Measurements from ENCODE around the gene TNFAIP1. TPM values are rescaled to one million over a fixed set of nuclear protein-coding genes. Genes with fewer than 3 reads are reported as not detected.

TNFAIP1 gene
- polyA plus RNA-seq, 1 experiment, result 51.2 TPM

DNA sequence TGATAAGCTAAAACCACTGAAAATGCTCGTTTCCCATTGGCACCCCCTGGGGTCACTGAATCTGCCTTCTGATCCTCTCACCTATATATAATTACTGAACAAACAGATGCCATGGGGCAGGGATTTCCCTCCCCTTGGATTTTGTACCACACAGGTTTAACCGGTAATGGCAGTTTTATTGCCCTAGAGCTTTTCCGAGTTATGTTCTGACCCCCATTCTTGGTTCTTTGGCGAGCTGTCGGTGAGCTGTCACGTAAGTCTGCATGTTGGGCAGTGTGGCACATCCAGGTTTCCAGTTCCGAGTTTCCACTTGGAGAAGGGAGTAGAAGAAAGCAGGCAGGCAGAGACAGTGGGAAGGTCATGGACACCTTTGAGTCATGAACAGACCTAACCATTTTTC, 9.4 kb upstream of the TNFAIP1 start:
- Histone ChIP-seq H3K9me3 (ENCODE audit: control insufficient read depth, insufficient read depth, low read length) (no peaks in the 10 kb centered on the region), H3K27ac (ENCODE audit: low read depth, low read length) (no peak overlapping the region), H3K27me3 (ENCODE audit: control insufficient read depth, insufficient read depth, low read length) (no peaks in the 10 kb centered on the region), H3K4me3 (ENCODE audit: low read depth, low read length) (no peak overlapping the region)
- ChIA-PET POLR2A (no interaction called here), CTCF (interaction anchor here (0.9 to 1.0 kb wide), 2 partner anchors 157 to 433 kb away, joined by 3 to 6 read pairs; no protein-coding TSS in a partner anchor)
- TF ChIP-seq, protein P1, sequence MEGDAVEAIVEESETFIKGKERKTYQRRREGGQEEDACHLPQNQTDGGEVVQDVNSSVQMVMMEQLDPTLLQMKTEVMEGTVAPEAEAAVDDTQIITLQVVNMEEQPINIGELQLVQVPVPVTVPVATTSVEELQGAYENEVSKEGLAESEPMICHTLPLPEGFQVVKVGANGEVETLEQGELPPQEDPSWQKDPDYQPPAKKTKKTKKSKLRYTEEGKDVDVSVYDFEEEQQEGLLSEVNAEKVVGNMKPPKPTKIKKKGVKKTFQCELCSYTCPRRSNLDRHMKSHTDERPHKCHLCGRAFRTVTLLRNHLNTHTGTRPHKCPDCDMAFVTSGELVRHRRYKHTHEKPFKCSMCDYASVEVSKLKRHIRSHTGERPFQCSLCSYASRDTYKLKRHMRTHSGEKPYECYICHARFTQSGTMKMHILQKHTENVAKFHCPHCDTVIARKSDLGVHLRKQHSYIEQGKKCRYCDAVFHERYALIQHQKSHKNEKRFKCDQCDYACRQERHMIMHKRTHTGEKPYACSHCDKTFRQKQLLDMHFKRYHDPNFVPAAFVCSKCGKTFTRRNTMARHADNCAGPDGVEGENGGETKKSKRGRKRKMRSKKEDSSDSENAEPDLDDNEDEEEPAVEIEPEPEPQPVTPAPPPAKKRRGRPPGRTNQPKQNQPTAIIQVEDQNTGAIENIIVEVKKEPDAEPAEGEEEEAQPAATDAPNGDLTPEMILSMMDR (IDR thresholded peaks at IDR 0.05; ENCODE audit: low read depth, low read length), result no peak
- DNase-seq (ENCODE audit: low read depth, low spot score), result no peak

DNA sequence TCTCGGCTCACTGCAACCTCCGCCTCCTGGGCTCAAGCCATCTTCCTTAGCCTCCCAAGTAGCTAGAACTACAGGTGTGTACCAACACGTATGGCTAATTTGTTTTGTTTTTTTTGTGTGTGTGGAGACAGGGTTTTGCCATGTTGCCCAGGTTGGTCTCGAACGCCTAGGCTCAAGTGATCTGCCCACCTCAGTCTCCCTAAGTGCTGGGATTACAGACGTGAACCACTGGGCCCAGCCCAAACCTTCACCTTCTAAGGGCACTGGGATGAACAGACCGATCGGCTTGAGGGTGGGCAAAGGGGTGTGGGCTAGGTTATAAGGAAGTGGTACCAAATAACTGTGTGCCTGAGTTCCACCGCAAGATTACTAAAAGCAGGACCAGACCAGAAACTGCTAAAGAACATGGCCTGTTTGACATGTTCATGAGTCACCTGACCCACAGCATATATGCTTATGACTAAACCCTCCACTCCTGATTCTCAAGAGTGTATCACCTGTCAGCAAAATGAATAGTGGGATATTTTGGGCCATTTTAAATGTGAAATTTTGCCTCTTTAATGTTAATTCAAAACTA, 8.4 kb upstream of the TNFAIP1 start:
- POLR2A ChIA-PET, result no interaction called here

DNA sequence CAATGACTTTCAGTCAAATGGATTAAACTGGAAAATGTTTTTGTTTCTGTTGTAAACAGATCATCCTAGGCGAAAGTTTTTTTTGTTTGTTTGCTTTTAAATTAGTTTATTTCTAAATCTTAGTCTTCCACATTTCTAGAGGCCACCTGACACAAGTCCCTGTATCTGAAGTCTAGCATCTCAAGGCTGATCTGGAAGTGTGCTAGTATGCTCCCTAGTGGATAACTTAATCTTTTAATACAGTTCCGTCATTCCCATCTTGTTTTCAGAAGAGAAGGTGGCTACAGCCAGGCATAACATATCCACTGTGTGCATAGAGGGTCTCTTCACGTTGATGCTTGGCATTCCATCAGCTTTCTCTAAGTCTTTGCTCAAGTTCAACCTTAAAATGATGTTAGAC, 7.9 kb upstream of the TNFAIP1 start:
- TF ChIP-seq, protein P1 (IDR thresholded peaks at IDR 0.05; ENCODE audit: low read depth, low read length), result peak; percentile 30; the same call in 1 of the 2 replicates
- no peaks in the 10 kb centered on the region for H3K27me3 ChIP-seq (ENCODE audit: control insufficient read depth, insufficient read depth, low read length)
- CTCF ChIA-PET, result interaction anchor here (0.7 to 1.2 kb wide), 2 partner anchors 96 to 434 kb away, joined by 4 to 5 read pairs; partner anchors contain the start of gene LYRM9
- no peak overlapping the region for H3K4me3 ChIP-seq (ENCODE audit: low read depth, low read length)
- no peaks in the 10 kb centered on the region for H3K9me3 ChIP-seq (ENCODE audit: control insufficient read depth, insufficient read depth, low read length)
- DNase-seq (ENCODE audit: low read depth, low spot score), result no peak
- POLR2A ChIA-PET, result no interaction called here
- no peak overlapping the region for H3K27ac ChIP-seq (ENCODE audit: low read depth, low read length)

More for the DNA sequence above, 8.4 kb upstream of the TNFAIP1 start:
- DNase-seq (ENCODE audit: low read depth, low spot score), result no peak
- Histone ChIP-seq H3K4me3 (ENCODE audit: low read depth, low read length) (no peak overlapping the region), H3K27ac (ENCODE audit: low read depth, low read length) (no peak overlapping the region), H3K27me3 (ENCODE audit: control insufficient read depth, insufficient read depth, low read length) (no peaks in the 10 kb centered on the region), H3K9me3 (ENCODE audit: control insufficient read depth, insufficient read depth, low read length) (no peaks in the 10 kb centered on the region)
- CTCF ChIA-PET, result no interaction called here
- TF ChIP-seq, protein P1 (IDR thresholded peaks at IDR 0.05; ENCODE audit: low read depth, low read length), result no peak

DNA sequence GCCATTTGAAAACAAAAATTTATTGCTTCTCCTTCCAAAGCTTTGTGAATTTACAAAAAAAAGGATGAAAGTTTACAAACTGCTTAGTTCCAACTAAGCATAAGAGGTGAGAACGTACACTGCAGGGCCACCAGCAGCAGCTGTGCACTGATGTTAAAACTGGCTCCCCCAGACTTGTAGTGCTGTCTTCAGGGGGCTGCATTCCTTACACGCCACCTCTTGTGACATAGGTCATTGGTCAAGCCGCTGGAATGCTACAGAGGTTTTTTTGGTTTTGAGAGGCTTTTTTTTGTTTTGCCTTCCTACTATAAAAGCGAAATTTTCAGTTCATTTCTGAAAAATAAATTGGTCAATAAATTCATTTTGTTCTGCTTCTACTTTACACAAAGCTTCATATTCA, 7.2 kb upstream of the TNFAIP1 start:
- no peaks in the 10 kb centered on the region for H3K9me3 ChIP-seq (ENCODE audit: control insufficient read depth, insufficient read depth, low read length)
- TF ChIP-seq, protein P1 (IDR thresholded peaks at IDR 0.05; ENCODE audit: low read depth, low read length), result no peak
- H3K4me3 ChIP-seq (ENCODE audit: low read depth, low read length), result no peak overlapping the region
- H3K27me3 ChIP-seq (ENCODE audit: control insufficient read depth, insufficient read depth, low read length), result no peaks in the 10 kb centered on the region
- ChIA-PET CTCF (interaction anchor here (0.6 to 1.2 kb wide), 3 partner anchors 97 to 435 kb away, joined by 3 to 5 read pairs (median 4); partner anchors contain the start of gene LYRM9), POLR2A (no interaction called here)
- H3K27ac ChIP-seq (ENCODE audit: low read depth, low read length), result no peak overlapping the region
- no peak for DNase-seq (ENCODE audit: low read depth, low spot score)

DNA sequence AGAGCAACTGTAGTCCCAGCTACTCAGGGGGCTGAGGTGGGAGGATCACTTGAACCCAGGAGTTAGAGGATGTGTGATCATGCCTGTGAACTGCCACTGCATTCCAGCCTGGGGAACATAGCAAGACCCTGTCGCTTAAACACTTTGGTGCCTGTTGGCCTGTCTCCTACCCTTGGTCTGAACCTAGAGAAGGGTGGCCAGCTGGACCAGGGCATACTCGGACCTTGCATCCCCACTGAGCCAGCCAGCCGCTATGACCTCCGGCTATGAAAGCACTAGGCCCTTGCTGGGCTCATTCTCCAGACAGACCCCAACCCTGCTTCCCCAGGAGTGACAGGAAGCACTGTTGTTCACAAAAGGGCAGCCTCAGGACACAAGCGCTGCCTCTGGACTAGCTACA, 4.9 kb upstream of the TNFAIP1 start:
- no peaks in the 10 kb centered on the region for H3K27me3 ChIP-seq (ENCODE audit: control insufficient read depth, insufficient read depth, low read length)
- H3K27ac ChIP-seq (ENCODE audit: low read depth, low read length), result no peak overlapping the region
- TF ChIP-seq, protein P1 (IDR thresholded peaks at IDR 0.05; ENCODE audit: low read depth, low read length), result no peak
- H3K4me3 ChIP-seq (ENCODE audit: low read depth, low read length), result no peak overlapping the region
- ChIA-PET POLR2A (no interaction called here), CTCF (interaction anchor here (1.0 to 1.2 kb wide), 3 partner anchors 11 to 525 kb away, joined by 3 to 4 read pairs (median 3); partner anchors contain the start of gene TMEM97)
- H3K9me3 ChIP-seq (ENCODE audit: control insufficient read depth, insufficient read depth, low read length), result no peaks in the 10 kb centered on the region; the same call in 1 of the 2 replicates
- DNase-seq (ENCODE audit: low read depth, low spot score), result no peak

Measured in AG04450 (cell line).